PFSK-1 (cell line): ENCODE data around the gene IST1.

Experiments used
- FOXP2 ChIP-seq: optimal IDR thresholded peaks from 2 replicates; pipeline ENCODE3; 2011; ENCODE audit warnings: borderline replicate concordance, control low read depth, inconsistent platforms; ENCODE audit not compliant: insufficient read depth; ENCODE audit errors: extremely low read length, extremely low read depth
- POLR2AphosphoS5 ChIP-seq: IDR thresholded peaks from 2 replicates; pipeline ENCODE4 v1.6.1; 2012; ENCODE audit warnings: low read depth, mild to moderate bottlenecking, control low read depth, low read length, moderate library complexity
- REST ChIP-seq, 2 experiments: IDR thresholded peaks; 2 replicates each; pipeline versions ENCODE4 v1.6.1 to v1.8.0; 2011 to 2012; ENCODE audit warnings: low read depth in 2 of 2, low read length in 2 of 2, control low read depth in 1 of 2, inconsistent platforms in 1 of 2, mild to moderate bottlenecking in 1 of 2, moderate library complexity in 1 of 2; ENCODE audit not compliant: insufficient read depth in 1 of 2
- SIN3A ChIP-seq: IDR thresholded peaks from 2 replicates; pipeline ENCODE4 v1.6.1; 2012; ENCODE audit warnings: mild to moderate bottlenecking, low read length, moderate library complexity, borderline replicate concordance; ENCODE audit not compliant: insufficient read depth
- TAF1 ChIP-seq: IDR thresholded peaks from 2 replicates; pipeline ENCODE4 v1.6.1; 2012; ENCODE audit warnings: low read length, control low read depth, borderline replicate concordance; ENCODE audit not compliant: insufficient read depth

Gene IST1

GRCh38 chr16:71973001-71973400, 77.7 kb downstream of the IST1 start:
- TF ChIP-seq POLR2AphosphoS5 (no peak), REST (IDR thresholded peaks at IDR 0.05; ENCODE audit: insufficient read depth in 1 of 2, low read depth in 2 of 2, low read length in 2 of 2) (no peak), FOXP2 (no peak), SIN3A (no peak), TAF1 (no peak)

GRCh38 chr16:71974068-71974818, 78.9 kb downstream of the IST1 start:
- TF ChIP-seq POLR2AphosphoS5, result no peak
- TF ChIP-seq SIN3A, result no peak
- no peak for TF ChIP-seq REST (IDR thresholded peaks at IDR 0.05; ENCODE audit: insufficient read depth in 1 of 2, low read depth in 2 of 2, low read length in 2 of 2)
- TF ChIP-seq FOXP2, result no peak
- TF ChIP-seq TAF1, result no peak
